Measurements from ENCODE around the gene NWD2. TPM values are rescaled to one million over a fixed set of nuclear protein-coding genes. Genes with fewer than 3 reads are reported as not detected.

NWD2 gene
- total and polyA plus RNA-seq, 10 of the 15 experiments (the other 5 are each of a cell fraction or from before 2014, with no cell fraction given) = not detected

GRCh38 chr4:37400241-37400881 lies 155.8 kb downstream of the NWD2 start (continued):
- TF ChIP-seq SUPT20H (IDR thresholded peaks at IDR 0.05; ENCODE audit: borderline replicate concordance, control insufficient read depth, low read depth, low read length) = no peak
- TF ChIP-seq POLR2AphosphoS5 (IDR thresholded peaks at IDR 0.05; ENCODE audit: low read length) = no peak
- TF ChIP-seq, protein P1, sequence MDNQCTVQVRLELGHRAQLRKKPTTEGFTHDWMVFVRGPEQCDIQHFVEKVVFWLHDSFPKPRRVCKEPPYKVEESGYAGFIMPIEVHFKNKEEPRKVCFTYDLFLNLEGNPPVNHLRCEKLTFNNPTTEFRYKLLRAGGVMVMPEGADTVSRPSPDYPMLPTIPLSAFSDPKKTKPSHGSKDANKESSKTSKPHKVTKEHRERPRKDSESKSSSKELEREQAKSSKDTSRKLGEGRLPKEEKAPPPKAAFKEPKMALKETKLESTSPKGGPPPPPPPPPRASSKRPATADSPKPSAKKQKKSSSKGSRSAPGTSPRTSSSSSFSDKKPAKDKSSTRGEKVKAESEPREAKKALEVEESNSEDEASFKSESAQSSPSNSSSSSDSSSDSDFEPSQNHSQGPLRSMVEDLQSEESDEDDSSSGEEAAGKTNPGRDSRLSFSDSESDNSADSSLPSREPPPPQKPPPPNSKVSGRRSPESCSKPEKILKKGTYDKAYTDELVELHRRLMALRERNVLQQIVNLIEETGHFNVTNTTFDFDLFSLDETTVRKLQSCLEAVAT (IDR thresholded peaks at IDR 0.05) = no peak
- no peak for TF ChIP-seq REST (IDR thresholded peaks at IDR 0.05; ENCODE audit: low read depth, low read length)
- no peak for TF ChIP-seq POLR2A (IDR thresholded peaks at IDR 0.05; ENCODE audit: low read depth, low read length)
- TF ChIP-seq, protein P2, sequence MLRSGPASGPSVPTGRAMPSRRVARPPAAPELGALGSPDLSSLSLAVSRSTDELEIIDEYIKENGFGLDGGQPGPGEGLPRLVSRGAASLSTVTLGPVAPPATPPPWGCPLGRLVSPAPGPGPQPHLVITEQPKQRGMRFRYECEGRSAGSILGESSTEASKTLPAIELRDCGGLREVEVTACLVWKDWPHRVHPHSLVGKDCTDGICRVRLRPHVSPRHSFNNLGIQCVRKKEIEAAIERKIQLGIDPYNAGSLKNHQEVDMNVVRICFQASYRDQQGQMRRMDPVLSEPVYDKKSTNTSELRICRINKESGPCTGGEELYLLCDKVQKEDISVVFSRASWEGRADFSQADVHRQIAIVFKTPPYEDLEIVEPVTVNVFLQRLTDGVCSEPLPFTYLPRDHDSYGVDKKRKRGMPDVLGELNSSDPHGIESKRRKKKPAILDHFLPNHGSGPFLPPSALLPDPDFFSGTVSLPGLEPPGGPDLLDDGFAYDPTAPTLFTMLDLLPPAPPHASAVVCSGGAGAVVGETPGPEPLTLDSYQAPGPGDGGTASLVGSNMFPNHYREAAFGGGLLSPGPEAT (IDR thresholded peaks at IDR 0.05; ENCODE audit: low read depth) = peak; percentile 71; the same call in 1 of the 2 replicates
- TF ChIP-seq CHD2 (IDR thresholded peaks at IDR 0.05; ENCODE audit: borderline replicate concordance, low read depth, low read length) = no peak; the same call in 1 of the 2 replicates
- TF ChIP-seq KLF5 (IDR thresholded peaks at IDR 0.05; ENCODE audit: partially characterized antibody) = no peak
- no peak for TF ChIP-seq ZNF622 (IDR thresholded peaks at IDR 0.05)
- 0 out of 2 replicates have a peak, but pooled peaks have one; percentile 45 for TF ChIP-seq TCF12 (IDR thresholded peaks at IDR 0.05; ENCODE audit: low read depth, low read length)
- no peak for TF ChIP-seq SMAD1 (IDR thresholded peaks at IDR 0.05; ENCODE audit: low read depth, partially characterized antibody)
- TF ChIP-seq RCOR1 (conservative IDR thresholded peaks at IDR 0.05; ENCODE audit: low read depth, low read length) = no peak
- TF ChIP-seq, protein P3, sequence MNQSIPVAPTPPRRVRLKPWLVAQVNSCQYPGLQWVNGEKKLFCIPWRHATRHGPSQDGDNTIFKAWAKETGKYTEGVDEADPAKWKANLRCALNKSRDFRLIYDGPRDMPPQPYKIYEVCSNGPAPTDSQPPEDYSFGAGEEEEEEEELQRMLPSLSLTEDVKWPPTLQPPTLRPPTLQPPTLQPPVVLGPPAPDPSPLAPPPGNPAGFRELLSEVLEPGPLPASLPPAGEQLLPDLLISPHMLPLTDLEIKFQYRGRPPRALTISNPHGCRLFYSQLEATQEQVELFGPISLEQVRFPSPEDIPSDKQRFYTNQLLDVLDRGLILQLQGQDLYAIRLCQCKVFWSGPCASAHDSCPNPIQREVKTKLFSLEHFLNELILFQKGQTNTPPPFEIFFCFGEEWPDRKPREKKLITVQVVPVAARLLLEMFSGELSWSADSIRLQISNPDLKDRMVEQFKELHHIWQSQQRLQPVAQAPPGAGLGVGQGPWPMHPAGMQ (IDR thresholded peaks at IDR 0.05; ENCODE audit: borderline replicate concordance) = no peak
- TF ChIP-seq POU2F2 (IDR thresholded peaks at IDR 0.05; ENCODE audit: borderline replicate concordance, low read depth, low read length) = peak; percentile 89
- no peak for TF ChIP-seq NR2C2 (IDR thresholded peaks at IDR 0.05; ENCODE audit: borderline replicate concordance, control insufficient read depth, insufficient read length, low read depth)
- TF ChIP-seq CBX3 (IDR thresholded peaks at IDR 0.05; ENCODE audit: borderline replicate concordance, low read depth) = no peak
- TF ChIP-seq ATF3 (IDR thresholded peaks at IDR 0.05; ENCODE audit: borderline replicate concordance, extremely low read depth, low read depth, low read length) = no peak
- TF ChIP-seq, protein P4, sequence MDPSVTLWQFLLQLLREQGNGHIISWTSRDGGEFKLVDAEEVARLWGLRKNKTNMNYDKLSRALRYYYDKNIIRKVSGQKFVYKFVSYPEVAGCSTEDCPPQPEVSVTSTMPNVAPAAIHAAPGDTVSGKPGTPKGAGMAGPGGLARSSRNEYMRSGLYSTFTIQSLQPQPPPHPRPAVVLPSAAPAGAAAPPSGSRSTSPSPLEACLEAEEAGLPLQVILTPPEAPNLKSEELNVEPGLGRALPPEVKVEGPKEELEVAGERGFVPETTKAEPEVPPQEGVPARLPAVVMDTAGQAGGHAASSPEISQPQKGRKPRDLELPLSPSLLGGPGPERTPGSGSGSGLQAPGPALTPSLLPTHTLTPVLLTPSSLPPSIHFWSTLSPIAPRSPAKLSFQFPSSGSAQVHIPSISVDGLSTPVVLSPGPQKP (IDR thresholded peaks at IDR 0.05; ENCODE audit: low read depth, low read length) = no peak
- peak; percentile 93 for TF ChIP-seq NFIC (IDR thresholded peaks at IDR 0.05; ENCODE audit: low read depth, low read length)
- TF ChIP-seq TAF1 (IDR thresholded peaks at IDR 0.05; ENCODE audit: borderline replicate concordance, low read depth, low read length) = no peak
- peak; percentile 67; the same call in 1 of the 2 replicates for TF ChIP-seq CREB1 (IDR thresholded peaks at IDR 0.05; ENCODE audit: low read depth)
